Body of pancreas (tissue), 4 donors: Measurements from ENCODE around the gene SCN8A.

ENCODE experiments used
- POLR2A ChIP-seq, 3 donors: fragments of 450-650 bp; IDR thresholded peaks; one replicate each; pipeline ENCODE4 v1.6.1; 2016; ENCODE audit warnings: antibody characterized with exemption in 3 of 3, mild to moderate bottlenecking in 2 of 3
- TF ChIP-seq, protein P1 (sequence below), 7 experiments: fragments of 450-650 bp in 4 of 7; fragments of 200-600 bp in 3 of 7; sonication (generic) in 3 of 7; IDR thresholded peaks; one replicate each; pipeline ENCODE4 v1.5.1; 2016 to 2019; ENCODE audit warnings: antibody characterized with exemption in 7 of 7

DNA sequence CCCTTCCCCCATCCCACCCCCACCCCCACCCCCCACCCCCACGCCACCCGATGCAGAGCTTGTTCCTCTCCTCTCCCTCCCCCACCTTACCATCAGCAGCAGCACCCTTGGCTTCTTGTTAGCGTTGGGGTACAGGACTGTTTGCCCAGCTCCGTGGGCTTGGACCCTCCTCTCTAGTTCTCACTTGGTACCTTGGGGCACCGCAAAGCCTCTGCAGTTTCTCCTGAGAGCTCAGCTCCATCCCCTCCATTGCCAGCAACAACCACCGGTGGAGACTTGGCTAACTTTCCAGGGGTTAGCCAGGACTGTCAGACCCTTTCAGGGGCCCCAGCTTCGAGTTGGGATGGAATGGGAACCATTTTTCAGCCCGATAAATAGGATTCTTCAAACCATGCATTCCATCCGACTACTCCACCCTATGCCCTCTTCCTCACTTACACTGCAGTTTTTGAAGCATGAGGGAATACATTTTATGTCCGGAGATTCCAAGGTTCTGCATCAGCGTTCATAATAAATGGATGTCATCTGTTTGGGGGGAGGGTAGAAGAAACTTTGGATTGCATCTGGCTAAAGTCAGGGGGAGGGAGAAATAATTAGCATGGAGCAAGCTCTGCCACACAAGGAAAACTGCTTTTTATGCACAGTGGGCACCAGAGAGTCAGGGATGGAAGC is 1.1 kb downstream of the SCN8A start:
- TF ChIP-seq, protein P1, sequence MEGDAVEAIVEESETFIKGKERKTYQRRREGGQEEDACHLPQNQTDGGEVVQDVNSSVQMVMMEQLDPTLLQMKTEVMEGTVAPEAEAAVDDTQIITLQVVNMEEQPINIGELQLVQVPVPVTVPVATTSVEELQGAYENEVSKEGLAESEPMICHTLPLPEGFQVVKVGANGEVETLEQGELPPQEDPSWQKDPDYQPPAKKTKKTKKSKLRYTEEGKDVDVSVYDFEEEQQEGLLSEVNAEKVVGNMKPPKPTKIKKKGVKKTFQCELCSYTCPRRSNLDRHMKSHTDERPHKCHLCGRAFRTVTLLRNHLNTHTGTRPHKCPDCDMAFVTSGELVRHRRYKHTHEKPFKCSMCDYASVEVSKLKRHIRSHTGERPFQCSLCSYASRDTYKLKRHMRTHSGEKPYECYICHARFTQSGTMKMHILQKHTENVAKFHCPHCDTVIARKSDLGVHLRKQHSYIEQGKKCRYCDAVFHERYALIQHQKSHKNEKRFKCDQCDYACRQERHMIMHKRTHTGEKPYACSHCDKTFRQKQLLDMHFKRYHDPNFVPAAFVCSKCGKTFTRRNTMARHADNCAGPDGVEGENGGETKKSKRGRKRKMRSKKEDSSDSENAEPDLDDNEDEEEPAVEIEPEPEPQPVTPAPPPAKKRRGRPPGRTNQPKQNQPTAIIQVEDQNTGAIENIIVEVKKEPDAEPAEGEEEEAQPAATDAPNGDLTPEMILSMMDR (IDR thresholded peaks at IDR 0.05), result no peak
- TF ChIP-seq POLR2A (IDR thresholded peaks at IDR 0.05), result no peak
